Measurements from ENCODE around the gene TCF23. TPM values are rescaled to one million over a fixed set of nuclear protein-coding genes. Genes with fewer than 3 reads are reported as not detected.

The TCF23 gene
- total and polyA plus RNA-seq, 2 of the 8 experiments (the other 6 are each of a cell fraction or from before 2014, with no cell fraction given), result 0.02 TPM; not detected in 1

DNA sequence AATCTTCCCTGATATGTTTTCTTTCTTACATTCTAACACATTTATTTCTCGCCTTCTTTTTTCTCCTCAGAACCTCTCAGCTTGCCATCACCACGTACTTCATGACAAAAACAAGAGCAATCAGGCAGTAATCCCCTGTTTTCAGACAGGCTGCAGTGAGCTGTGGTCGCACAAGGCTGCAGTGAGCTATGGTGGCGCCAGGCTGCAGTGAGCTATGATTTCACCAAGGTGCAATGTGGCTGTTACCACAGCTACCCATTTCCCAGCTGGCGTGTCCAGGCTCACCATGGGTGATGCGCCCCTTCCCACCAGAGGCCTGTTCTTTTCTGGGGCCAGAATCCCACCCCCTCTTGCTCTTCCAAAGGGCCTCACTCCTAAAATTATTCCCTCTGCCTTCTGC lies 25.8 kb downstream of the TCF23 start:
- Histone ChIP-seq H3K23me2 (ENCODE audit: low read depth, low read length) (no peaks in the 10 kb centered on the region; the same call in 1 of the 2 replicates), H3K18ac (ENCODE audit: extremely low read depth, low read length) (no peak overlapping the region), H3K4me2 (ENCODE audit: insufficient read depth in 1 of 2, low read depth in 2 of 2, low read length in 2 of 2) (no peak overlapping the region), H4K8ac (ENCODE audit: extremely low read depth, insufficient read depth, low read length) (no peak overlapping the region), H3K56ac (replicated peaks; ENCODE audit: insufficient read length, low read depth, low read length) (no peak overlapping the region), H4K5ac (ENCODE audit: insufficient read length, low read depth, low read length) (no peak overlapping the region), H4K20me1 (replicated peaks in 1 of 2; ENCODE audit: control insufficient read depth in 1 of 2, insufficient read depth in 2 of 2, low read length in 2 of 2) (no peaks in the 10 kb centered on the region), H3K23ac (ENCODE audit: insufficient read length) (no peak overlapping the region), H3K9ac (replicated peaks in 1 of 4; ENCODE audit: extremely low read depth in 1 of 4, low read depth in 3 of 4, low read length in 3 of 4) (no peak overlapping the region), H2BK5ac (ENCODE audit: low read depth, low read length) (no peak overlapping the region), H3K27me3 (replicated peaks in 1 of 4; ENCODE audit: control insufficient read depth in 3 of 4, extremely low read depth in 1 of 4, insufficient read depth in 3 of 4, low read length in 3 of 4) (no peaks in the 10 kb centered on the region; a peak in 4 of 7 replicates), H2AK5ac (ENCODE audit: low read depth, low read length) (no peak overlapping the region), H3K36me3 (ENCODE audit: control insufficient read depth in 2 of 4, insufficient read depth in 4 of 4, low read length in 3 of 4) (no peaks in the 10 kb centered on the region), H2BK20ac (ENCODE audit: low read length) (no peak overlapping the region), H3K27ac (ENCODE audit: low read depth, low read length) (no peak overlapping the region), H3K4me3 (ENCODE audit: extremely low read depth in 1 of 4, insufficient read depth in 2 of 4, low read depth in 3 of 4, low read length in 4 of 4) (no peak overlapping the region), H3K4me1 (replicated peaks in 1 of 4; ENCODE audit: control insufficient read depth in 3 of 4, insufficient read depth in 4 of 4, low read length in 3 of 4) (no peaks in the 10 kb centered on the region), H2BK120ac (replicated peaks; ENCODE audit: low read depth, low read length) (no peak overlapping the region), H3K79me1 (ENCODE audit: low read depth, low read length) (no peaks in the 10 kb centered on the region; the same call in 1 of the 2 replicates), H3K4ac (replicated peaks; ENCODE audit: insufficient read length, low read depth, low read length) (no peak overlapping the region), H4K91ac (replicated peaks; ENCODE audit: insufficient read length, low read length) (no peak overlapping the region), H2BK15ac (ENCODE audit: low read length) (no peak overlapping the region), H3K9me3 (ENCODE audit: insufficient read depth in 2 of 2, low read depth in 1 of 2, low read length in 1 of 2) (no peaks in the 10 kb centered on the region), H3K14ac (ENCODE audit: insufficient read length) (no peak overlapping the region), H3K79me2 (ENCODE audit: control insufficient read depth in 1 of 2, insufficient read depth in 2 of 2, low read length in 2 of 2) (no peaks in the 10 kb centered on the region), H2BK12ac (ENCODE audit: low read depth, low read length) (no peak overlapping the region), H2AFZ (ENCODE audit: low read length) (0 out of 2 replicates have a peak overlapping the region, but pooled peaks have one; percentile 37)
- ChIA-PET POLR2A (ENCODE audit: partially characterized antibody) (interaction anchor here (1.6 to 1.8 kb wide), 2 partner anchors 8 to 37 kb away, joined by 4 to 6 read pairs; partner anchors contain the start of genes ATRAID and SLC5A6), CTCF (ENCODE audit: partially characterized antibody) (interaction anchor here (0.9 to 5.0 kb wide), 8 partner anchors 10 to 108 kb away, joined by 3 to 26 read pairs (median 4); partner anchors contain the start of genes ABHD1, PREB and TRIM54)
- no peak for DNase-seq (ENCODE audit: low read depth in 1 of 2, low spot score in 2 of 2)
- TF ChIP-seq, protein P1, sequence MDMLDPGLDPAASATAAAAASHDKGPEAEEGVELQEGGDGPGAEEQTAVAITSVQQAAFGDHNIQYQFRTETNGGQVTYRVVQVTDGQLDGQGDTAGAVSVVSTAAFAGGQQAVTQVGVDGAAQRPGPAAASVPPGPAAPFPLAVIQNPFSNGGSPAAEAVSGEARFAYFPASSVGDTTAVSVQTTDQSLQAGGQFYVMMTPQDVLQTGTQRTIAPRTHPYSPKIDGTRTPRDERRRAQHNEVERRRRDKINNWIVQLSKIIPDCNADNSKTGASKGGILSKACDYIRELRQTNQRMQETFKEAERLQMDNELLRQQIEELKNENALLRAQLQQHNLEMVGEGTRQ (IDR thresholded peaks at IDR 0.05; ENCODE audit: low read length), result no peak
- no peak for TF ChIP-seq JUN (IDR thresholded peaks at IDR 0.05; ENCODE audit: low read depth, low read length)
- no peak for TF ChIP-seq TCF12 (IDR thresholded peaks at IDR 0.05; ENCODE audit: low read depth, low read length)
- no peak for TF ChIP-seq SAP30 (IDR thresholded peaks at IDR 0.05; ENCODE audit: insufficient read depth, insufficient replicate concordance, low read length)
- no peak for TF ChIP-seq SP4 (IDR thresholded peaks at IDR 0.05; ENCODE audit: low read length)
- 73 to 100% methylated on average over 1 to 6 of the region's 6 CpGs for WGBS, 2 experiments (ENCODE audit: extremely low coverage in 1 of 2, insufficient coverage in 1 of 2, insufficient read length in 1 of 2, insufficient replicate concordance in 2 of 2, low coverage in 1 of 2, low lambda C conversion rate in 2 of 2, missing lambda C conversion rate in 1 of 2)
- no peak for FAIRE-seq
